CD14-positive monocyte (primary cell): Measurements from ENCODE around the gene PLD6. TPM values are rescaled to one million over a fixed set of nuclear protein-coding genes. Genes with fewer than 3 reads are reported as not detected.

Experiments
- DNase-seq, 3 donors: peaks; one replicate each; pipeline ENCODE4 v3.0.0-alpha.2; 2011 to 2022
- H2AFZ ChIP-seq: 2 replicates; pipeline ENCODE4 v1.6.0; 2012; ENCODE audit warnings: mild to moderate bottlenecking, low read depth, low read length, inconsistent platforms; ENCODE audit not compliant: insufficient read depth, poor library complexity, severe bottlenecking
- H3K27ac ChIP-seq, 2 donors: 1 replicate in 1 of 2; 2 replicates in 1 of 2; pipeline ENCODE4 v1.5.1; 2012 to 2013; ENCODE audit warnings: low read length in 2 of 2, control low read depth in 1 of 2, inconsistent platforms in 1 of 2, low read depth in 1 of 2, mild to moderate bottlenecking in 1 of 2
- H3K27me3 ChIP-seq, 2 donors: one replicate each; pipeline versions ENCODE4 v1.6.0 to v1.6.1; 2011 to 2013; ENCODE audit warnings: low read length in 2 of 2; ENCODE audit not compliant: control insufficient read depth in 2 of 2, insufficient read depth in 2 of 2
- H3K36me3 ChIP-seq, 2 donors: replicated peaks in 1 of 2; 1 replicate in 1 of 2; 2 replicates in 1 of 2; pipeline versions ENCODE4 v1.5.1 to v1.6.1; 2012 to 2013; ENCODE audit warnings: low read length in 2 of 2, control low read depth in 1 of 2, inconsistent platforms in 1 of 2, mild to moderate bottlenecking in 1 of 2; ENCODE audit not compliant: insufficient read depth in 2 of 2, control insufficient read depth in 1 of 2
- H3K4me1 ChIP-seq, 2 donors: 1 replicate in 1 of 2; 2 replicates in 1 of 2; pipeline versions ENCODE4 v1.5.1 to v1.6.1; 2012 to 2013; ENCODE audit warnings: low read length in 2 of 2, control low read depth in 1 of 2, inconsistent platforms in 1 of 2, mild to moderate bottlenecking in 1 of 2, moderate library complexity in 1 of 2; ENCODE audit not compliant: insufficient read depth in 2 of 2, control insufficient read depth in 1 of 2
- H3K4me2 ChIP-seq: replicated peaks from 2 replicates; pipeline ENCODE3; 2012; ENCODE audit warnings: low read length, moderate library complexity, mild to moderate bottlenecking; ENCODE audit not compliant: poor library complexity, severe bottlenecking; ENCODE audit errors: extremely low read depth
- H3K4me3 ChIP-seq, 3 experiments: fragments of 200-600 bp in 1 of 3; sonication (generic) in 1 of 3; replicated peaks in 1 of 3; 1 replicate in 2 of 3; 2 replicates in 1 of 3; pipeline ENCODE4 v1.5.1; 2011 to 2013; ENCODE audit warnings: low read length in 3 of 3, mild to moderate bottlenecking in 3 of 3, control low read depth in 2 of 3, low read depth in 2 of 3, inconsistent platforms in 1 of 3, moderate library complexity in 1 of 3
- H3K79me2 ChIP-seq: 2 replicates; pipeline ENCODE4 v1.6.0; 2012; ENCODE audit warnings: mild to moderate bottlenecking, control low read depth, inconsistent platforms, low read length, moderate library complexity; ENCODE audit not compliant: insufficient read depth
- H3K9ac ChIP-seq: 2 replicates; pipeline ENCODE4 v1.6.0; 2017; ENCODE audit warnings: low read length, mild to moderate bottlenecking; ENCODE audit not compliant: insufficient read depth, poor library complexity, severe bottlenecking
- H3K9me3 ChIP-seq, 2 donors: replicated peaks in 1 of 2; 1 replicate in 1 of 2; 2 replicates in 1 of 2; pipeline versions ENCODE4 v1.5.1 to v1.6.1; 2012 to 2013; ENCODE audit warnings: low read length in 2 of 2, control low read depth in 1 of 2; ENCODE audit not compliant: control insufficient read depth in 1 of 2, insufficient read depth in 1 of 2
- H4K20me1 ChIP-seq: 2 replicates; pipeline ENCODE4 v1.6.0; 2012; ENCODE audit warnings: mild to moderate bottlenecking, low read length, control low read depth, moderate library complexity; ENCODE audit not compliant: insufficient read depth
- H3K27ac Mint-ChIP-seq, 7 donors: one replicate each; pipeline ENCODE4 v1.8.0; 2020; ENCODE audit warnings: mild to moderate bottlenecking in 7 of 7, mixed read lengths in 7 of 7, moderate library complexity in 6 of 7, inconsistent platforms in 2 of 7
- H3K27me3 Mint-ChIP-seq, 3 donors: one replicate each; pipeline ENCODE4 v1.8.0; 2021 to 2022; ENCODE audit warnings: low read depth in 3 of 3, mild to moderate bottlenecking in 3 of 3, mixed read lengths in 3 of 3, moderate library complexity in 3 of 3, inconsistent platforms in 1 of 3
- H3K36me3 Mint-ChIP-seq, 2 donors: one replicate each; pipeline ENCODE4 v1.8.0; 2020; ENCODE audit warnings: mixed read lengths in 2 of 2, inconsistent platforms in 1 of 2, mild to moderate bottlenecking in 1 of 2
- H3K4me1 Mint-ChIP-seq: one replicate; pipeline ENCODE4 v1.8.0; 2020; ENCODE audit warnings: mild to moderate bottlenecking, mixed read lengths
- H3K4me3 Mint-ChIP-seq, 2 donors: one replicate each; pipeline ENCODE4 v1.8.0; 2020; ENCODE audit warnings: mild to moderate bottlenecking in 2 of 2, mixed read lengths in 2 of 2, moderate library complexity in 1 of 2
- H3K9me3 Mint-ChIP-seq, 7 donors: one replicate each; pipeline ENCODE4 v1.8.0; 2020 to 2022; ENCODE audit warnings: mixed read lengths in 7 of 7, mild to moderate bottlenecking in 6 of 7, moderate library complexity in 6 of 7, inconsistent platforms in 2 of 7
- CTCF ChIP-seq: fragments of 200-600 bp; IDR thresholded peaks from one replicate; pipeline ENCODE4 v1.8.0; 2022; ENCODE audit warnings: antibody characterized with exemption, mild to moderate bottlenecking
- WGBS: methylation state at CpG from one replicate; pipeline ENCODE4 v1.1.5; 2013; ENCODE audit warnings: missing lambda C conversion rate; ENCODE audit not compliant: insufficient coverage; 5-methylcytosine and 5-hydroxymethylcytosine counted together
- intact Hi-C, 2 donors: fragments of 100-400 bp; cut with micrococcal nuclease; formaldehyde crosslinking; loops; one replicate each; pipeline versions ENCODE4 v1.15.0 to v1.15.1; 2023
- polyA plus RNA-seq, 3 donors: library from polyadenylated mRNA; depleted of rRNA in 1 of 3; unstranded in 2 of 3; stranded (reverse) in 1 of 3; fragments of 300-500 nt in 2 of 3; fragments of >200 nt in 1 of 3; fragmentation: Illumina TruSeq in 2 of 3; gene quantifications; 1 replicate in 2 of 3; 2 replicates in 1 of 3; pipeline ENCODE4 v1.2.3, GENCODE V29; 2012 to 2021

PLD6 gene
- polyA plus RNA-seq, 3 donors = 0.16 to 0.76 (median 0.50) TPM

GRCh38 chr17:17175917-17176316, 30.2 kb downstream of the PLD6 start:
- Histone ChIP-seq H3K79me2 (no peaks in the 10 kb centered on the region), H3K9ac (no peak overlapping the region), H3K4me2 (no peak overlapping the region), H2AFZ (no peak overlapping the region), H3K9me3 (no peaks in the 10 kb centered on the region), H3K27ac (peak overlapping the region in 1 of 2 donors; percentile 39), H3K27me3 (no peaks in the 10 kb centered on the region), H3K4me1 (peaks cover 10 to 17% of the 10 kb centered on the region in 2 donors), H4K20me1 (no peaks in the 10 kb centered on the region), H3K36me3 (peaks cover 72 to 99% of the 10 kb centered on the region in 2 donors), H3K4me3 (no peak overlapping the region)
- whole genome bisulfite sequencing = 73% methylated on average over 7 of the region's 12 CpGs
- intact Hi-C loops = no loop called here
- peaks cover 0 to 4% (median 0%) of the 10 kb centered on the region in 3 donors for H3K27me3 Mint-ChIP-seq
- peaks cover 26% of the 10 kb centered on the region for H3K4me1 Mint-ChIP-seq
- no peak for TF ChIP-seq CTCF
- peak overlapping the region; percentile 14 to 72 (median 57) for H3K27ac Mint-ChIP-seq
- peaks cover 73 to 100% of the 10 kb centered on the region in 2 donors for H3K36me3 Mint-ChIP-seq
- H3K9me3 Mint-ChIP-seq = no peaks in the 10 kb centered on the region
- DNase-seq = peak; percentile 13 to 33 (median 15)
- H3K4me3 Mint-ChIP-seq = no peak overlapping the region

GRCh38 chr17:17175340-17175739, 30.8 kb downstream of the PLD6 start:
- Histone ChIP-seq H3K9ac (no peak overlapping the region), H3K79me2 (no peaks in the 10 kb centered on the region), H3K27me3 (no peaks in the 10 kb centered on the region), H3K4me3 (no peak overlapping the region), H3K4me2 (no peak overlapping the region), H3K27ac (peak overlapping the region in 1 of 2 donors; percentile 39), H3K9me3 (no peaks in the 10 kb centered on the region), H3K4me1 (peaks cover 10 to 17% of the 10 kb centered on the region in 2 donors), H4K20me1 (no peaks in the 10 kb centered on the region), H3K36me3 (peaks cover 67 to 99% of the 10 kb centered on the region in 2 donors), H2AFZ (no peak overlapping the region)
- Mint-ChIP-seq H3K36me3 (peaks cover 67 to 96% of the 10 kb centered on the region in 2 donors), H3K4me1 (peaks cover 26% of the 10 kb centered on the region), H3K4me3 (no peak overlapping the region), H3K27ac (peak overlapping the region in 1 of 7 donors; percentile 37), H3K9me3 (no peaks in the 10 kb centered on the region), H3K27me3 (peaks cover 0 to 1% (median 0%) of the 10 kb centered on the region in 3 donors)
- no peak for DNase-seq
- intact Hi-C loops = no loop called here
- TF ChIP-seq CTCF = no peak
- 100% methylated on average over 2 of the region's 8 CpGs for WGBS
